ENCODE measurements around the gene NCKAP1.

GRCh38 chr2:182950546-182950945 is 87.7 kb downstream of the NCKAP1 start:
- no peak for TF ChIP-seq EP300 (IDR thresholded peaks at IDR 0.05; ENCODE audit: borderline replicate concordance in 1 of 2, low read depth in 1 of 2, low read length in 1 of 2)
- no peak for TF ChIP-seq CTCF (IDR thresholded peaks at IDR 0.05)
- no peak for TF ChIP-seq FOSL2 (IDR thresholded peaks at IDR 0.05; ENCODE audit: borderline replicate concordance, low read depth)
- no peak for TF ChIP-seq POLR2AphosphoS5 (IDR thresholded peaks at IDR 0.05; ENCODE audit: low read depth, low read length)
- no peak for TF ChIP-seq NFIC (IDR thresholded peaks at IDR 0.05; ENCODE audit: borderline replicate concordance)
- TF ChIP-seq RCOR1 (IDR thresholded peaks at IDR 0.05; ENCODE audit: low read length), result no peak
- no peak for TF ChIP-seq USF1 (IDR thresholded peaks at IDR 0.05; ENCODE audit: borderline replicate concordance, low read depth)
- no peak for TF ChIP-seq TAF1 (IDR thresholded peaks at IDR 0.05; ENCODE audit: borderline replicate concordance, low read depth, low read length)
- no peak for TF ChIP-seq MXI1 (IDR thresholded peaks at IDR 0.05; ENCODE audit: low read depth, low read length)
- TF ChIP-seq RAD21 (IDR thresholded peaks at IDR 0.05; ENCODE audit: low read length), result no peak
- no peak for TF ChIP-seq SIN3A (IDR thresholded peaks at IDR 0.05; ENCODE audit: borderline replicate concordance, low read depth, low read length)
- TF ChIP-seq MAX (IDR thresholded peaks at IDR 0.05; ENCODE audit: low read depth), result no peak
- TF ChIP-seq GABPA (IDR thresholded peaks at IDR 0.05; ENCODE audit: low read depth), result no peak

Data from SK-N-SH (cell line).